Keratinocyte (primary cell): ENCODE measurements around the gene ALCAM. TPM values are rescaled to one million over a fixed set of nuclear protein-coding genes. Genes with fewer than 3 reads are reported as not detected.

Source experiments
- DNase-seq: peaks from one replicate; pipeline ENCODE4 v3.0.0-alpha.2; 2011; ENCODE audit warnings: low read depth, missing footprints, low spot score
- FAIRE-seq: peaks from 2 replicates; lab custom pipeline; 2011; peaks lifted over from hg19 to GRCh38; lab: Jason Lieb, UNC
- H2AFZ ChIP-seq: 2 replicates; pipeline ENCODE4 v1.6.0; 2012; ENCODE audit warnings: low read length, control low read depth, inconsistent platforms; ENCODE audit not compliant: control insufficient read depth
- H3K27ac ChIP-seq: 2 replicates; pipeline ENCODE4 v1.5.1; 2011; ENCODE audit warnings: low read length; ENCODE audit not compliant: control insufficient read depth, insufficient read depth
- H3K27me3 ChIP-seq: 3 replicates; pipeline ENCODE4 v1.6.0; 2011; ENCODE audit warnings: low read length; ENCODE audit not compliant: control insufficient read depth, insufficient read depth; ENCODE audit errors: extremely low read depth
- H3K36me3 ChIP-seq, 2 experiments: 2 replicates in 1 of 2; 3 replicates in 1 of 2; pipeline ENCODE4 v1.5.1; 2011; ENCODE audit warnings: low read length in 2 of 2, mild to moderate bottlenecking in 1 of 2; ENCODE audit not compliant: control insufficient read depth in 2 of 2, insufficient read depth in 2 of 2; ENCODE audit errors: extremely low read depth in 1 of 2
- H3K4me1 ChIP-seq: 3 replicates; pipeline ENCODE4 v1.5.1; 2011; ENCODE audit warnings: low read length; ENCODE audit not compliant: control insufficient read depth, insufficient read depth; ENCODE audit errors: extremely low read depth
- H3K4me2 ChIP-seq: 3 replicates; pipeline ENCODE4 v1.6.0; 2011; ENCODE audit warnings: low read depth, low read length; ENCODE audit not compliant: control insufficient read depth, insufficient read depth; ENCODE audit errors: extremely low read depth
- H3K4me3 ChIP-seq, 3 experiments: fragments of 200-600 bp in 1 of 3; sonication (generic) in 1 of 3; 2 replicates in 2 of 3; 3 replicates in 1 of 3; pipeline ENCODE4 v1.5.1; 2011 to 2016; ENCODE audit warnings: low read length in 3 of 3, mild to moderate bottlenecking in 3 of 3, control low read depth in 2 of 3, inconsistent platforms in 1 of 3, low read depth in 1 of 3, mixed read lengths in 1 of 3, mixed run types in 1 of 3, moderate library complexity in 1 of 3; ENCODE audit not compliant: control insufficient read depth in 2 of 3, insufficient read depth in 2 of 3; ENCODE audit errors: extremely low read depth in 1 of 3
- H3K79me2 ChIP-seq: 2 replicates; pipeline ENCODE4 v1.6.0; 2012; ENCODE audit warnings: low read length; ENCODE audit not compliant: control insufficient read depth, insufficient read depth
- H3K9ac ChIP-seq: 3 replicates; pipeline ENCODE4 v1.6.0; 2011; ENCODE audit warnings: low read length; ENCODE audit not compliant: control insufficient read depth, insufficient read depth; ENCODE audit errors: extremely low read depth
- H3K9me1 ChIP-seq: 3 replicates; pipeline ENCODE4 v1.6.0; 2011; ENCODE audit warnings: low read length; ENCODE audit not compliant: control insufficient read depth, insufficient read depth; ENCODE audit errors: extremely low read depth
- H3K9me3 ChIP-seq: 2 replicates; pipeline ENCODE4 v1.5.1; 2012; ENCODE audit warnings: low read depth, low read length; ENCODE audit not compliant: control insufficient read depth
- H4K20me1 ChIP-seq: 3 replicates; pipeline ENCODE4 v1.6.0; 2011; ENCODE audit warnings: low read length; ENCODE audit not compliant: control insufficient read depth, insufficient read depth; ENCODE audit errors: extremely low read depth
- EZH2 ChIP-seq: IDR thresholded peaks from one replicate; pipeline ENCODE4 v1.6.1; 2012; ENCODE audit warnings: inconsistent platforms, mild to moderate bottlenecking, low read length, moderate library complexity
- dilution Hi-C: fragments of 300-500 bp; cut with MboI; formaldehyde crosslinking; loops from one replicate; pipeline ENCODE4 v1.7.0; 2020; ENCODE audit warnings: low sequenced_read_pairs; ENCODE audit not compliant: extremely low pct_ligation_motif_present
- polyA plus RNA-seq, 5 experiments: library from polyadenylated mRNA; depleted of rRNA in 3 of 5; stranded (reverse) in 3 of 5; stranded (forward) in 1 of 5; unstranded in 1 of 5; fragments of >200 nt; gene quantifications; 1 replicate in 1 of 5; 2 replicates in 3 of 5; 3 replicates in 1 of 5; pipeline versions ENCODE4 v1.2.1 to v1.2.3, GENCODE V29; 2011 to 2012; ENCODE audit warnings: missing spikeins in 2 of 5, low read depth in 1 of 5, low replicate concordance in 1 of 5
- TF ChIP-seq, protein P1 (sequence below), 3 experiments: IDR thresholded peaks in 1 of 3; conservative IDR thresholded peaks in 1 of 3; optimal IDR thresholded peaks in 1 of 3; 2 replicates in 2 of 3; 3 replicates in 1 of 3; pipeline versions ENCODE3 to v1.5.1; 2011; ENCODE audit warnings: low read length in 3 of 3, mild to moderate bottlenecking in 3 of 3, moderate library complexity in 2 of 3, control low read depth in 1 of 3, inconsistent platforms in 1 of 3; ENCODE audit not compliant: insufficient read depth in 2 of 3; ENCODE audit errors: extremely low read depth in 1 of 3

The ALCAM gene
- polyA plus RNA-seq, 1 donor (not counting 4 experiments of a cell fraction or from before 2014, with no cell fraction given): 71.3 TPM

DNA sequence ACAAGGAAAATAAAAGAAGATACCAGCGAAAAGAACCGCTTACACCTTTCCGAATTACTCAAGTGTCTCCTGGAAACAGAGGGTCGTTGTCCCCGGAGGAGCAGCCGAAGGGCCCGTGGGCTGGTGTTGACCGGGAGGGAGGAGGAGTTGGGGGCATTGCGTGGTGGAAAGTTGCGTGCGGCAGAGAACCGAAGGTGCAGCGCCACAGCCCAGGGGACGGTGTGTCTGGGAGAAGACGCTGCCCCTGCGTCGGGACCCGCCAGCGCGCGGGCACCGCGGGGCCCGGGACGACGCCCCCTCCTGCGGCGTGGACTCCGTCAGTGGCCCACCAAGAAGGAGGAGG lies 325 bp downstream of the ALCAM start:
- FAIRE-seq: no peak

DNA sequence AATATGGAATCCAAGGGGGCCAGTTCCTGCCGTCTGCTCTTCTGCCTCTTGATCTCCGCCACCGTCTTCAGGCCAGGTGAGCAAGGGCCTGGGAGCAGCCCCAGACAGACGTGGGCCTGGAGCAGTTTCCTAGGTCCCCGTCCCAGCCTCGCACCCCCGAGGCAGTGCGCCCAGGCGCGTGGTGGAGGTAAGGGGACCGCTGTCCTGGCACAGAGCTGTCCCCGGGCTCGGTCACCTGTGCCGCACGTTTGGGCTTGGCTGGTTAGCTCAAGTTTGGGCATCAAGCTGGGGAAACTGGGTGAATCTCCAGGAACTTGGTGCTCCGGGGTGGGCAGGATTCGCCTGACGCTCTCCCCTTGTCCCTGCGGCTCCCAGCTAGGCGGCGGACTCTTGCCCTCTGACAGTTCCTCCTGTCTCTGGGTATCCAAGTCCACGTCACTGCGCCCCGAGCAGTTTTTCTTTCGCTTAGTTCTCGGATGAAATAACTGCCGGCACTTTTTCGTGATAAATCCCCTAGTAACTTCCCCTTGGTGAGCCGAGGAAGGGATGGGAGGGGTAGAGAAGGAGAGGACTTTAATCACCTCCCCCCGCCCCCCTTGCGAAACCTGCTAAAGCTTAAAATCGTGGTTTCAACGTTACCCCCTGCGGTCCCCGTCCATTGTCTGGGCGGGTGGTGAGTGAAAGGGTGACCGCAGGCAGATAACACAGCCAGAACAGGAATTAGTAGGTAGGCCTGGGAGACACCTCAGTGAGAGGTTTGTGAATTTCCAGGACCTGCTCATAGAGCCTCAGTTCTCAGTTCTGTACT lies 901 bp downstream of the ALCAM start:
- Histone ChIP-seq H3K27me3 (no peaks in the 10 kb centered on the region), H2AFZ (peak overlapping the region; percentile 82), H3K4me3 (peak overlapping the region; percentile 58 to 97 (median 71)), H3K27ac (peak overlapping the region; percentile 96), H3K4me1 (peaks cover 51% of the 10 kb centered on the region), H3K4me2 (peak overlapping the region; percentile 78), H3K9me1 (no peaks in the 10 kb centered on the region), H3K36me3 (no peaks in the 10 kb centered on the region), H4K20me1 (no peaks in the 10 kb centered on the region), H3K9ac (peak overlapping the region; percentile 97), H3K9me3 (no peaks in the 10 kb centered on the region), H3K79me2 (peaks cover 52% of the 10 kb centered on the region)
- FAIRE-seq (no peak), DNase-seq (no peak)
- TF ChIP-seq EZH2: no peak
- TF ChIP-seq, protein P1, sequence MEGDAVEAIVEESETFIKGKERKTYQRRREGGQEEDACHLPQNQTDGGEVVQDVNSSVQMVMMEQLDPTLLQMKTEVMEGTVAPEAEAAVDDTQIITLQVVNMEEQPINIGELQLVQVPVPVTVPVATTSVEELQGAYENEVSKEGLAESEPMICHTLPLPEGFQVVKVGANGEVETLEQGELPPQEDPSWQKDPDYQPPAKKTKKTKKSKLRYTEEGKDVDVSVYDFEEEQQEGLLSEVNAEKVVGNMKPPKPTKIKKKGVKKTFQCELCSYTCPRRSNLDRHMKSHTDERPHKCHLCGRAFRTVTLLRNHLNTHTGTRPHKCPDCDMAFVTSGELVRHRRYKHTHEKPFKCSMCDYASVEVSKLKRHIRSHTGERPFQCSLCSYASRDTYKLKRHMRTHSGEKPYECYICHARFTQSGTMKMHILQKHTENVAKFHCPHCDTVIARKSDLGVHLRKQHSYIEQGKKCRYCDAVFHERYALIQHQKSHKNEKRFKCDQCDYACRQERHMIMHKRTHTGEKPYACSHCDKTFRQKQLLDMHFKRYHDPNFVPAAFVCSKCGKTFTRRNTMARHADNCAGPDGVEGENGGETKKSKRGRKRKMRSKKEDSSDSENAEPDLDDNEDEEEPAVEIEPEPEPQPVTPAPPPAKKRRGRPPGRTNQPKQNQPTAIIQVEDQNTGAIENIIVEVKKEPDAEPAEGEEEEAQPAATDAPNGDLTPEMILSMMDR (optimal IDR thresholded peaks at IDR 0.05 in 1 of 3, IDR thresholded peaks at IDR 0.05 in 1 of 3, conservative IDR thresholded peaks at IDR 0.05 in 1 of 3; ENCODE audit: extremely low read depth in 1 of 3, insufficient read depth in 2 of 3, low read length in 3 of 3): peak in 1 of 3 experiments; percentile 8
- dilution Hi-C loops: no loop called here

More for the DNA sequence above, 325 bp downstream of the ALCAM start:
- dilution Hi-C loops: no loop called here
- Histone ChIP-seq H2AFZ (peak overlapping the region; percentile 82), H3K4me1 (peaks cover 52% of the 10 kb centered on the region), H3K9me3 (no peaks in the 10 kb centered on the region), H3K4me3 (peak overlapping the region; percentile 58 to 97 (median 71)), H3K4me2 (peak overlapping the region; percentile 78), H3K79me2 (peaks cover 46% of the 10 kb centered on the region), H3K27ac (peak overlapping the region; percentile 96), H3K9ac (peak overlapping the region; percentile 97), H3K27me3 (no peaks in the 10 kb centered on the region), H3K9me1 (no peaks in the 10 kb centered on the region), H3K36me3 (no peaks in the 10 kb centered on the region), H4K20me1 (no peaks in the 10 kb centered on the region)
- TF ChIP-seq EZH2: no peak
- TF ChIP-seq, protein P1 (optimal IDR thresholded peaks at IDR 0.05 in 1 of 3, IDR thresholded peaks at IDR 0.05 in 1 of 3, conservative IDR thresholded peaks at IDR 0.05 in 1 of 3; ENCODE audit: extremely low read depth in 1 of 3, insufficient read depth in 2 of 3, low read length in 3 of 3): no peak
- no peak for DNase-seq
